CD14-positive monocyte (primary cell): ENCODE data around the gene MS4A4E. TPM values are rescaled to one million over a fixed set of nuclear protein-coding genes. Genes with fewer than 3 reads are reported as not detected.
A peak's percentile ranks its signal among the peaks of the same experiment; 100 is the strongest.

ENCODE experiments used
- DNase-seq, 3 donors: peaks; one replicate each; pipeline ENCODE4 v3.0.0-alpha.2; 2011 to 2022
- H2AFZ ChIP-seq: 2 replicates; pipeline ENCODE4 v1.6.0; 2012; ENCODE audit warnings: mild to moderate bottlenecking, low read depth, low read length, inconsistent platforms; ENCODE audit not compliant: insufficient read depth, poor library complexity, severe bottlenecking
- H3K27ac ChIP-seq, 2 donors: 1 replicate in 1 of 2; 2 replicates in 1 of 2; pipeline ENCODE4 v1.5.1; 2012 to 2013; ENCODE audit warnings: low read length in 2 of 2, control low read depth in 1 of 2, inconsistent platforms in 1 of 2, low read depth in 1 of 2, mild to moderate bottlenecking in 1 of 2
- H3K27me3 ChIP-seq, 2 donors: one replicate each; pipeline versions ENCODE4 v1.6.0 to v1.6.1; 2011 to 2013; ENCODE audit warnings: low read length in 2 of 2; ENCODE audit not compliant: control insufficient read depth in 2 of 2, insufficient read depth in 2 of 2
- H3K36me3 ChIP-seq, 2 donors: replicated peaks in 1 of 2; 1 replicate in 1 of 2; 2 replicates in 1 of 2; pipeline versions ENCODE4 v1.5.1 to v1.6.1; 2012 to 2013; ENCODE audit warnings: low read length in 2 of 2, control low read depth in 1 of 2, inconsistent platforms in 1 of 2, mild to moderate bottlenecking in 1 of 2; ENCODE audit not compliant: insufficient read depth in 2 of 2, control insufficient read depth in 1 of 2
- H3K4me1 ChIP-seq, 2 donors: 1 replicate in 1 of 2; 2 replicates in 1 of 2; pipeline versions ENCODE4 v1.5.1 to v1.6.1; 2012 to 2013; ENCODE audit warnings: low read length in 2 of 2, control low read depth in 1 of 2, inconsistent platforms in 1 of 2, mild to moderate bottlenecking in 1 of 2, moderate library complexity in 1 of 2; ENCODE audit not compliant: insufficient read depth in 2 of 2, control insufficient read depth in 1 of 2
- H3K4me2 ChIP-seq: replicated peaks from 2 replicates; pipeline ENCODE3; 2012; ENCODE audit warnings: low read length, moderate library complexity, mild to moderate bottlenecking; ENCODE audit not compliant: poor library complexity, severe bottlenecking; ENCODE audit errors: extremely low read depth
- H3K4me3 ChIP-seq, 3 experiments: fragments of 200-600 bp in 1 of 3; sonication (generic) in 1 of 3; replicated peaks in 1 of 3; 1 replicate in 2 of 3; 2 replicates in 1 of 3; pipeline ENCODE4 v1.5.1; 2011 to 2013; ENCODE audit warnings: low read length in 3 of 3, mild to moderate bottlenecking in 3 of 3, control low read depth in 2 of 3, low read depth in 2 of 3, inconsistent platforms in 1 of 3, moderate library complexity in 1 of 3
- H3K79me2 ChIP-seq: 2 replicates; pipeline ENCODE4 v1.6.0; 2012; ENCODE audit warnings: mild to moderate bottlenecking, control low read depth, inconsistent platforms, low read length, moderate library complexity; ENCODE audit not compliant: insufficient read depth
- H3K9ac ChIP-seq: 2 replicates; pipeline ENCODE4 v1.6.0; 2017; ENCODE audit warnings: low read length, mild to moderate bottlenecking; ENCODE audit not compliant: insufficient read depth, poor library complexity, severe bottlenecking
- H3K9me3 ChIP-seq, 2 donors: replicated peaks in 1 of 2; 1 replicate in 1 of 2; 2 replicates in 1 of 2; pipeline versions ENCODE4 v1.5.1 to v1.6.1; 2012 to 2013; ENCODE audit warnings: low read length in 2 of 2, control low read depth in 1 of 2; ENCODE audit not compliant: control insufficient read depth in 1 of 2, insufficient read depth in 1 of 2
- H4K20me1 ChIP-seq: 2 replicates; pipeline ENCODE4 v1.6.0; 2012; ENCODE audit warnings: mild to moderate bottlenecking, low read length, control low read depth, moderate library complexity; ENCODE audit not compliant: insufficient read depth
- H3K27ac Mint-ChIP-seq, 7 donors: one replicate each; pipeline ENCODE4 v1.8.0; 2020; ENCODE audit warnings: mild to moderate bottlenecking in 7 of 7, mixed read lengths in 7 of 7, moderate library complexity in 6 of 7, inconsistent platforms in 2 of 7
- H3K27me3 Mint-ChIP-seq, 3 donors: one replicate each; pipeline ENCODE4 v1.8.0; 2021 to 2022; ENCODE audit warnings: low read depth in 3 of 3, mild to moderate bottlenecking in 3 of 3, mixed read lengths in 3 of 3, moderate library complexity in 3 of 3, inconsistent platforms in 1 of 3
- H3K36me3 Mint-ChIP-seq, 2 donors: one replicate each; pipeline ENCODE4 v1.8.0; 2020; ENCODE audit warnings: mixed read lengths in 2 of 2, inconsistent platforms in 1 of 2, mild to moderate bottlenecking in 1 of 2
- H3K4me1 Mint-ChIP-seq: one replicate; pipeline ENCODE4 v1.8.0; 2020; ENCODE audit warnings: mild to moderate bottlenecking, mixed read lengths
- H3K4me3 Mint-ChIP-seq, 2 donors: one replicate each; pipeline ENCODE4 v1.8.0; 2020; ENCODE audit warnings: mild to moderate bottlenecking in 2 of 2, mixed read lengths in 2 of 2, moderate library complexity in 1 of 2
- H3K9me3 Mint-ChIP-seq, 7 donors: one replicate each; pipeline ENCODE4 v1.8.0; 2020 to 2022; ENCODE audit warnings: mixed read lengths in 7 of 7, mild to moderate bottlenecking in 6 of 7, moderate library complexity in 6 of 7, inconsistent platforms in 2 of 7
- CTCF ChIP-seq: fragments of 200-600 bp; IDR thresholded peaks from one replicate; pipeline ENCODE4 v1.8.0; 2022; ENCODE audit warnings: antibody characterized with exemption, mild to moderate bottlenecking
- WGBS: methylation state at CpG from one replicate; pipeline ENCODE4 v1.1.5; 2013; ENCODE audit warnings: missing lambda C conversion rate; ENCODE audit not compliant: insufficient coverage; 5-methylcytosine and 5-hydroxymethylcytosine counted together
- intact Hi-C, 2 donors: fragments of 100-400 bp; cut with micrococcal nuclease; formaldehyde crosslinking; loops; one replicate each; pipeline versions ENCODE4 v1.15.0 to v1.15.1; 2023
- polyA plus RNA-seq, 3 donors: library from polyadenylated mRNA; depleted of rRNA in 1 of 3; unstranded in 2 of 3; stranded (reverse) in 1 of 3; fragments of 300-500 nt in 2 of 3; fragments of >200 nt in 1 of 3; fragmentation: Illumina TruSeq in 2 of 3; gene quantifications; 1 replicate in 2 of 3; 2 replicates in 1 of 3; pipeline ENCODE4 v1.2.3, GENCODE V29; 2012 to 2021

The MS4A4E gene
- polyA plus RNA-seq, 3 donors: 1.00 to 10.2 (median 1.1) TPM

DNA sequence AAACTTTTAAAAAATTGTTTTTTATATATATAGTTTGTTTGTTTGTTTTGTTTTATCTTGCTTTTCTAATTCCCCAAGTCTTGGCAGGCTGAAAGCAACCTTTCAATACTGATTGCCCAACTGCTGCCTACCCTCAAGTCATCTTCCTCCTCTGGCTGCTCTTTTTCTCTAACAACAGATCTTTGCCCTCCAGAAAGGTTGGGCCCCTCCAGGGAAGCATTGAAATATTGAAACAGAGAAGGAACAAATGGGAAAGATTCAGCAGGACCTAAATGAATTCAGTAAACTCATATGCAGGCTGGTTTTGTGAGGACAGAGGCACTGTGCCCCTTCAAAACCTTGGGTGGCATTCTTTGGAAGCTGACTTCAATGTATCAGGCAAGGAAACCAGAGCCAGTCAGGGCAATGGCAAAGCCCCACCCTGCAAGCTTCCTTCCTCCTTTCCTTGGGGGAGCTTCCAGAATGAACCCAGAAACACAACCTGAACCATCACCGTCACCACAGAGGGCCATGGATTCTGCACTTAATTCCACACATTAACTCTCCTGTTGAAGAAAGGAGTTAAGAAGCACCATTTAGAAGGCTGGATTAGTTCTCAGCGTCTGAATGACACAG is 59.2 kb downstream of the MS4A4E start:
- peaks cover 0 to 2% (median 0%) of the 10 kb centered on the region in 7 donors for H3K9me3 Mint-ChIP-seq
- Histone ChIP-seq H2AFZ (no peak overlapping the region), H3K27ac (peak overlapping the region; percentile 90), H3K4me3 (peak overlapping the region; percentile 60 to 99 (median 92)), H3K4me2 (peak overlapping the region; percentile 82), H3K9me3 (no peaks in the 10 kb centered on the region), H3K79me2 (peaks cover 54% of the 10 kb centered on the region), H3K36me3 (peaks cover 20 to 28% of the 10 kb centered on the region in 2 donors), H3K27me3 (no peaks in the 10 kb centered on the region), H3K4me1 (peaks cover 60 to 76% of the 10 kb centered on the region in 2 donors), H4K20me1 (peaks cover 18% of the 10 kb centered on the region), H3K9ac (peak overlapping the region; percentile 32)
- peak overlapping the region; percentile 84 to 98 (median 96) for H3K27ac Mint-ChIP-seq
- TF ChIP-seq CTCF: no peak
- H3K4me3 Mint-ChIP-seq: peak overlapping the region; percentile 53 to 85
- H3K27me3 Mint-ChIP-seq: peaks cover 0 to 4% (median 0%) of the 10 kb centered on the region in 3 donors
- WGBS: no CpG with 5 or more reads among the region's 2 CpGs
- peaks cover 30 to 40% of the 10 kb centered on the region in 2 donors for H3K36me3 Mint-ChIP-seq
- peak in 2 of 3 donors; percentile 62 to 66 for DNase-seq
- peaks cover 85% of the 10 kb centered on the region for H3K4me1 Mint-ChIP-seq
- intact Hi-C loops: loop anchor here (5.0 to 10.0 kb wide), 2 partner anchors 59 to 61 kb away; partner anchors contain the start of gene MS4A4E (in 2 of the 2)

- Histone ChIP-seq H3K79me2 (peaks cover 62% of the 10 kb centered on the region), H4K20me1 (peaks cover 28% of the 10 kb centered on the region), H3K27me3 (no peaks in the 10 kb centered on the region), H3K4me3 (peak within 1 kb of the TSS; percentile 60 to 99 (median 92)), H3K27ac (peak within 1 kb of the TSS; percentile 90), H3K36me3 (peaks cover 29 to 38% of the 10 kb centered on the region in 2 donors), H3K4me2 (peak within 1 kb of the TSS; percentile 82), H3K9ac (peak within 1 kb of the TSS; percentile 63), H3K9me3 (no peaks in the 10 kb centered on the region), H2AFZ (peak within 1 kb of the TSS; percentile 49), H3K4me1 (peaks cover 64 to 77% of the 10 kb centered on the region in 2 donors)
- H3K27ac Mint-ChIP-seq: peak within 1 kb of the TSS; percentile 93 to 99 (median 98)
- peaks cover 0 to 2% (median 0%) of the 10 kb centered on the region in 7 donors for H3K9me3 Mint-ChIP-seq
- H3K4me3 Mint-ChIP-seq: peak within 1 kb of the TSS; percentile 94 to 95
- H3K36me3 Mint-ChIP-seq: peaks cover 39 to 49% of the 10 kb centered on the region in 2 donors
- 0% methylated on average over 3 of the region's 10 CpGs for WGBS
- H3K27me3 Mint-ChIP-seq: peaks cover 0 to 4% (median 0%) of the 10 kb centered on the region in 3 donors
- no peak for TF ChIP-seq CTCF
- intact Hi-C loops: loop anchor here (5.0 to 10.0 kb wide), 2 partner anchors 60 to 62 kb away; partner anchors contain the start of gene MS4A4E (in 2 of the 2)
- DNase-seq: peak; percentile 54 to 86 (median 65)
- H3K4me1 Mint-ChIP-seq: peaks cover 89% of the 10 kb centered on the region
Measured at GRCh38 chr11:60182541-60183330, 60.2 kb downstream of the MS4A4E start, which contains the start of gene MS4A6A. Gene MS4A6A (minus strand): TSS chr11:60183083. CDS start chr11:60181727, 1,356 bp downstream.
